HCT116 (cell line): Measurements from ENCODE around the gene PDLIM7. TPM values are rescaled to one million over a fixed set of nuclear protein-coding genes. Genes with fewer than 3 reads are reported as not detected.
A peak's percentile ranks its signal among the peaks of the same experiment; 100 is the strongest.

ENCODE experiments used
- ATAC-seq: fragments of 200-7000 bp; cut with Tn5 transposase; 2 replicates; pipeline ENCODE4 v1.9.1; 2020; ENCODE audit warnings: mild to moderate bottlenecking, moderate library complexity
- BruUV-seq: library from RNA; stranded (reverse); fragments of 400-500 nt; replicated peaks from 2 replicates; lab custom pipeline; 2021; lab: Mats Ljungman, UMichigan
- CTCF ChIA-PET: fragments of 300-600 bp; sonication (Branson Sonifier 250); formaldehyde crosslinking; loops from one replicate; lab custom pipeline; 2021; ENCODE audit warnings: antibody characterized with exemption; lab: Charles Lee
- POLR2A ChIA-PET: fragments of 300-600, 350-600 bp; sonication (Branson Sonifier 250); formaldehyde crosslinking; loops from one replicate; lab custom pipeline; 2021; ENCODE audit warnings: antibody characterized with exemption; lab: Charles Lee
- RAD21 ChIA-PET, 2 experiments: fragments of 300-600 bp; sonication (Branson Sonifier 250); formaldehyde crosslinking; loops; one replicate each; lab custom pipeline; 2023; ENCODE audit warnings: low total read pairs in 2 of 2; ENCODE audit not compliant: uncharacterized antibody in 2 of 2, unreplicated experiment in 2 of 2, low non-redundant PET in 1 of 2; lab: Charles Lee
- DNase-seq: peaks from one replicate; pipeline ENCODE4 v3.0.0-alpha.2; 2010; ENCODE audit warnings: low read depth, low spot score
- H2AFZ ChIP-seq: fragments of 200-600 bp; shearing (Covaris generic), sonication (generic); 2 replicates; pipeline ENCODE4 v1.6.1; 2017; ENCODE audit warnings: low read depth, mixed run types, mixed read lengths, antibody characterized with exemption, low read length; ENCODE audit not compliant: poor library complexity, severe bottlenecking
- H3K27ac ChIP-seq: 2 replicates; pipeline ENCODE4 v1.5.1; 2012; ENCODE audit warnings: low read depth, low read length
- H3K27me3 ChIP-seq: fragments of 200-600 bp; sonication (generic); 2 replicates; pipeline ENCODE4 v1.6.1; 2016; ENCODE audit warnings: mixed run types, low read length, mixed read lengths; ENCODE audit not compliant: insufficient read depth
- H3K36me3 ChIP-seq, 2 experiments: fragments of 200-500 bp in 1 of 2; fragments of 200-600 bp in 1 of 2; sonication (Bioruptor generic) in 1 of 2; sonication (generic) in 1 of 2; 2 replicates each; pipeline versions ENCODE4 v1.5.1 to v1.6.1; 2014 to 2016; ENCODE audit warnings: low read length in 2 of 2, inconsistent platforms in 1 of 2, mixed read lengths in 1 of 2, mixed run types in 1 of 2; ENCODE audit not compliant: insufficient read depth in 2 of 2, control insufficient read depth in 1 of 2
- H3K4me1 ChIP-seq, 2 experiments: fragments of 200-600 bp in 1 of 2; sonication (generic) in 1 of 2; 2 replicates each; pipeline versions ENCODE4 v1.5.1 to v1.6.1; 2012 to 2017; ENCODE audit warnings: low read length in 2 of 2, inconsistent platforms in 1 of 2, mild to moderate bottlenecking in 1 of 2, mixed read lengths in 1 of 2, mixed run types in 1 of 2, moderate library complexity in 1 of 2; ENCODE audit not compliant: insufficient read depth in 2 of 2, control insufficient read depth in 1 of 2
- H3K4me2 ChIP-seq: fragments of 200-600 bp; sonication (generic); 2 replicates; pipeline ENCODE4 v1.6.1; 2017; ENCODE audit warnings: mixed run types, low read length, mixed read lengths
- H3K4me3 ChIP-seq, 2 experiments: fragments of 200-600 bp in 1 of 2; sonication (generic) in 1 of 2; replicated peaks in 1 of 2; 2 replicates each; pipeline ENCODE4 v1.5.1; 2011 to 2016; ENCODE audit warnings: low read length in 2 of 2, control low read depth in 1 of 2, low read depth in 1 of 2, mild to moderate bottlenecking in 1 of 2, mixed read lengths in 1 of 2, mixed run types in 1 of 2
- H3K79me2 ChIP-seq: fragments of 200-600 bp; sonication (generic); 2 replicates; pipeline ENCODE4 v1.6.1; 2017; ENCODE audit warnings: mild to moderate bottlenecking, mixed run types, low read length, moderate library complexity, mixed read lengths; ENCODE audit not compliant: insufficient read depth
- H3K9ac ChIP-seq: fragments of 200-600 bp; sonication (generic); 2 replicates; pipeline ENCODE4 v1.6.1; 2016; ENCODE audit warnings: low read length, mixed read lengths
- H3K9me2 ChIP-seq: fragments of 200-600 bp; sonication (generic), shearing (Covaris generic); 2 replicates; pipeline ENCODE4 v1.6.1; 2017; ENCODE audit warnings: mixed run types, mild to moderate bottlenecking, moderate library complexity; ENCODE audit not compliant: insufficient read depth
- H3K9me3 ChIP-seq, 2 experiments: fragments of 200-500 bp in 1 of 2; fragments of 200-600 bp in 1 of 2; sonication (Bioruptor generic) in 1 of 2; sonication (generic) in 1 of 2; 2 replicates each; pipeline ENCODE4 v1.6.1; 2014 to 2017; ENCODE audit warnings: low read length in 2 of 2, mixed read lengths in 2 of 2, inconsistent platforms in 1 of 2, low read depth in 1 of 2, mild to moderate bottlenecking in 1 of 2, mixed run types in 1 of 2, moderate library complexity in 1 of 2; ENCODE audit not compliant: control insufficient read depth in 1 of 2, insufficient read depth in 1 of 2
- H4K20me1 ChIP-seq: fragments of 200-600 bp; sonication (generic), shearing (Covaris generic); 2 replicates; pipeline ENCODE4 v1.6.1; 2017; ENCODE audit warnings: mixed run types, mild to moderate bottlenecking, moderate library complexity; ENCODE audit not compliant: insufficient read depth
- CEBPB ChIP-seq: IDR thresholded peaks from 2 replicates; pipeline ENCODE4 v1.6.1; 2012; ENCODE audit warnings: low read depth
- MAX ChIP-seq: IDR thresholded peaks from 2 replicates; pipeline ENCODE4 v1.6.1; 2012
- POLR2A ChIP-seq: IDR thresholded peaks from 2 replicates; pipeline ENCODE4 v1.7.0; 2011; ENCODE audit warnings: borderline replicate concordance; ENCODE audit not compliant: insufficient read depth, insufficient read length; ENCODE audit errors: extremely low read depth
- SIN3A ChIP-seq: IDR thresholded peaks from 2 replicates; pipeline ENCODE4 v1.6.1; 2012; ENCODE audit warnings: low read depth
- intact Hi-C: fragments of 100-400 bp; cut with micrococcal nuclease; formaldehyde crosslinking; loops from 2 replicates; pipeline ENCODE4 v1.10.0; 2022
- total RNA-seq: library from RNA; stranded (reverse); gene quantifications from one replicate; pipeline ENCODE4 v1.2.1, GENCODE V29; 2021; ENCODE audit not compliant: unreplicated experiment

PDLIM7 gene
- total RNA-seq, 1 experiment from 2014 or later: 153 TPM

- TF ChIP-seq SIN3A: no peak
These were observed at the start of gene PDLIM7 (continued) for GRCh38 chr5:177497292-177498012.

- no peak overlapping the region for H3K9ac ChIP-seq
- no TSS peak for BruUV-seq
- no peaks in the 10 kb centered on the region for H3K9me2 ChIP-seq
- no peaks in the 10 kb centered on the region; a peak in 1 of 4 replicates for H3K36me3 ChIP-seq
- ATAC-seq (peak; percentile 49; the same call in 1 of the 2 replicates), DNase-seq (no peak)
- peaks cover 4% of the 10 kb centered on the region; the same call in 1 of the 2 replicates for H4K20me1 ChIP-seq
- H3K4me3 ChIP-seq: no peak overlapping the region
- no peak overlapping the region for H2AFZ ChIP-seq
- intact Hi-C loops: no loop called here
- H3K9me3 ChIP-seq: no peaks in the 10 kb centered on the region
- H3K4me2 ChIP-seq: no peak overlapping the region
- ChIA-PET POLR2A (interaction anchor here (1.2 kb wide), 1 partner anchor 10 kb away, joined by 3 read pairs; no protein-coding TSS in a partner anchor), CTCF (no interaction called here), RAD21 (no interaction called here)
- H3K27ac ChIP-seq: 0 out of 2 replicates have a peak overlapping the region, but pooled peaks have one; percentile 4
- 0 out of 4 replicates have a peak, but pooled peaks cover 0 to 6% of the 10 kb centered on the region in 2 experiments for H3K4me1 ChIP-seq
- H3K27me3 ChIP-seq: no peaks in the 10 kb centered on the region
- TF ChIP-seq CEBPB: peak; percentile 44; the same call in 1 of the 2 replicates
- no peak for TF ChIP-seq POLR2A
- H3K79me2 ChIP-seq: peaks cover 71% of the 10 kb centered on the region
These were observed 48.9 kb upstream of the PDLIM7 start for GRCh38 chr5:177546258-177546741.

GRCh38 chr5:177545487-177546257 is 48.3 kb upstream of the PDLIM7 start:
- peaks cover 71% of the 10 kb centered on the region for H3K79me2 ChIP-seq
- H3K4me3 ChIP-seq: no peak overlapping the region
- POLR2A ChIA-PET: interaction anchor here (1.2 kb wide), 1 partner anchor 10 kb away, joined by 3 read pairs; no protein-coding TSS in a partner anchor
- no peak overlapping the region for H2AFZ ChIP-seq
- H3K27ac ChIP-seq: no peak overlapping the region
- ATAC-seq: no peak
- DNase-seq: no peak
- H3K9me2 ChIP-seq: no peaks in the 10 kb centered on the region
- RAD21 ChIA-PET: no interaction called here
- intact Hi-C loops: no loop called here
- no peaks in the 10 kb centered on the region for H3K27me3 ChIP-seq
- TF ChIP-seq CEBPB: peak; percentile 43; the same call in 1 of the 2 replicates
- TF ChIP-seq MAX: no peak
- BruUV-seq: no TSS peak
- no peak overlapping the region for H3K9ac ChIP-seq
- peaks cover 4% of the 10 kb centered on the region; the same call in 1 of the 2 replicates for H4K20me1 ChIP-seq
- H3K36me3 ChIP-seq: no peaks in the 10 kb centered on the region
- no peaks in the 10 kb centered on the region for H3K9me3 ChIP-seq
- H3K4me1 ChIP-seq: 0 out of 4 replicates have a peak, but pooled peaks cover 0 to 6% of the 10 kb centered on the region in 2 experiments
- CTCF ChIA-PET: no interaction called here
- H3K4me2 ChIP-seq: no peak overlapping the region
